HL-60/S4 treated with retinoic acid at 250 ng/mL for 4 days and 3 days (cell line): ENCODE measurements around the gene ZBTB24.
"Not testable (repeated sequence)": the region's sequence is repeated elsewhere in the genome, so short reads cannot be mapped to it uniquely, and the experiment has no call there.

ENCODE experiments used
- in situ Hi-C: fragments of 300-500 bp; cut with MboI; formaldehyde crosslinking; loops from 2 replicates; pipeline ENCODE4 v1.7.0; 2022; ENCODE audit warnings: low sequenced_read_pairs

Gene ZBTB24

GRCh38 chr6:109472132-109472995, 10.7 kb downstream of the ZBTB24 start:
- in situ Hi-C loops, result no loop called here

GRCh38 chr6:109471105-109471810, 11.8 kb downstream of the ZBTB24 start:
- in situ Hi-C loops, result no loop called here

- in situ Hi-C loops, result no loop called here
These were observed 13.3 kb downstream of the ZBTB24 start for GRCh38 chr6:109469591-109470189.

GRCh38 chr6:109467696-109468095, 15.3 kb downstream of the ZBTB24 start:
- in situ Hi-C loops, result no loop called here

- in situ Hi-C loops, result no loop called here
These were observed 16.7 kb downstream of the ZBTB24 start for GRCh38 chr6:109466212-109466923.

- in situ Hi-C loops, result no loop called here
These were observed 17.2 kb downstream of the ZBTB24 start for GRCh38 chr6:109465772-109466171.

GRCh38 chr6:109461733-109462526, 21.1 kb downstream of the ZBTB24 start:
- in situ Hi-C loops, result no loop called here

- in situ Hi-C loops, result not testable (repeated sequence)
These were observed 21.8 kb downstream of the ZBTB24 start for GRCh38 chr6:109461205-109461604.

GRCh38 chr6:109460161-109460829, 22.7 kb downstream of the ZBTB24 start:
- in situ Hi-C loops, result no loop called here

- in situ Hi-C loops, result no loop called here
These were observed 24.1 kb downstream of the ZBTB24 start for GRCh38 chr6:109458774-109459531.

GRCh38 chr6:109457562-109457996, 25.4 kb downstream of the ZBTB24 start:
- in situ Hi-C loops, result no loop called here

GRCh38 chr6:109456710-109457561, 26.1 kb downstream of the ZBTB24 start:
- in situ Hi-C loops, result no loop called here

- in situ Hi-C loops, result no loop called here
These were observed 26.9 kb downstream of the ZBTB24 start for GRCh38 chr6:109456111-109456583.

- in situ Hi-C loops, result no loop called here
These were observed 27.4 kb downstream of the ZBTB24 start, which contains the start of gene MICAL1 for GRCh38 chr6:109455437-109456110. Gene MICAL1 (minus strand): TSS chr6:109455772. CDS start chr6:109454196, 1,576 bp downstream.

GRCh38 chr6:109454496-109455436, 28.3 kb downstream of the ZBTB24 start:
- in situ Hi-C loops, result no loop called here
